ENCODE measurements around the gene C20orf96. TPM values are rescaled to one million over a fixed set of nuclear protein-coding genes. Genes with fewer than 3 reads are reported as not detected.
"Not testable (repeated sequence)": the region's sequence is repeated elsewhere in the genome, so short reads cannot be mapped to it uniquely, and the experiment has no call there.

The C20orf96 gene
- total and polyA plus RNA-seq, 2 experiments from 2014 or later, result 0.32 to 4.5 TPM

- DNase-seq, result peak; percentile 31
- Histone ChIP-seq H3K79me2 (ENCODE audit: insufficient read depth) (no peaks in the 10 kb centered on the region), H3K9me3 (ENCODE audit: low read depth) (no peaks in the 10 kb centered on the region), H4K20me1 (ENCODE audit: insufficient read depth) (no peaks in the 10 kb centered on the region), H3K9ac (no peak overlapping the region), H3F3A (ENCODE audit: insufficient read depth) (no peaks in the 10 kb centered on the region), H3K27ac (no peak overlapping the region), H3K27me3 (replicated peaks; ENCODE audit: insufficient read depth) (peaks cover 27% of the 10 kb centered on the region), H3K4me2 (ENCODE audit: unreplicated experiment) (no peak overlapping the region), H3K36me3 (ENCODE audit: low read depth) (no peaks in the 10 kb centered on the region), H3K4me1 (ENCODE audit: insufficient read depth) (no peaks in the 10 kb centered on the region), H3K4me3 (no peak overlapping the region), H3K9me2 (ENCODE audit: insufficient read depth) (no peaks in the 10 kb centered on the region), H2AFZ (no peak overlapping the region)
- TF ChIP-seq EZH2 (IDR thresholded peaks at IDR 0.05; ENCODE audit: insufficient read depth, poor library complexity, severe bottlenecking) (no peak), EZH2phosphoT487 (IDR thresholded peaks at IDR 0.05; ENCODE audit: insufficient read depth, low read depth) (no peak)
- WGBS, 2 experiments (ENCODE audit: low coverage in 1 of 2, low lambda C conversion rate in 2 of 2, missing lambda C conversion rate in 2 of 2), result 50 to 53% methylated on average over 8 of the region's 8 CpGs
- in situ Hi-C loops (cut with MboI), result no loop called here
Measured at GRCh38 chr20:258963-259362, 31.6 kb downstream of the C20orf96 start.

GRCh38 chr20:258269-258858 is 32.2 kb downstream of the C20orf96 start:
- 12 to 18% methylated on average over 4 of the region's 4 CpGs for WGBS, 2 experiments (ENCODE audit: low coverage in 1 of 2, low lambda C conversion rate in 2 of 2, missing lambda C conversion rate in 2 of 2)
- no peaks in the 10 kb centered on the region for H3K36me3 ChIP-seq (ENCODE audit: low read depth)
- no peaks in the 10 kb centered on the region for H3K4me1 ChIP-seq (ENCODE audit: insufficient read depth)
- no peaks in the 10 kb centered on the region for H3F3A ChIP-seq (ENCODE audit: insufficient read depth)
- H3K9me2 ChIP-seq (ENCODE audit: insufficient read depth), result no peaks in the 10 kb centered on the region
- in situ Hi-C loops (cut with MboI), result no loop called here
- H3K4me3 ChIP-seq, result no peak overlapping the region
- H3K27ac ChIP-seq, result no peak overlapping the region
- peaks cover 27% of the 10 kb centered on the region for H3K27me3 ChIP-seq (replicated peaks; ENCODE audit: insufficient read depth)
- H3K4me2 ChIP-seq (ENCODE audit: unreplicated experiment), result no peak overlapping the region
- no peak overlapping the region for H3K9ac ChIP-seq
- H3K79me2 ChIP-seq (ENCODE audit: insufficient read depth), result no peaks in the 10 kb centered on the region
- H2AFZ ChIP-seq, result no peak overlapping the region
- no peaks in the 10 kb centered on the region for H4K20me1 ChIP-seq (ENCODE audit: insufficient read depth)
- H3K9me3 ChIP-seq (ENCODE audit: low read depth), result no peaks in the 10 kb centered on the region
- no peak for DNase-seq
- TF ChIP-seq EZH2 (IDR thresholded peaks at IDR 0.05; ENCODE audit: insufficient read depth, poor library complexity, severe bottlenecking) (no peak), EZH2phosphoT487 (IDR thresholded peaks at IDR 0.05; ENCODE audit: insufficient read depth, low read depth) (no peak)

- Histone ChIP-seq H3K4me1 (ENCODE audit: insufficient read depth) (no peaks in the 10 kb centered on the region), H3K27ac (no peak within 1 kb of the TSS), H3K9ac (no peak within 1 kb of the TSS), H4K20me1 (ENCODE audit: insufficient read depth) (no peaks in the 10 kb centered on the region), H3K79me2 (ENCODE audit: insufficient read depth) (no peaks in the 10 kb centered on the region), H3K36me3 (ENCODE audit: low read depth) (no peaks in the 10 kb centered on the region), H3K9me2 (ENCODE audit: insufficient read depth) (no peaks in the 10 kb centered on the region), H3F3A (ENCODE audit: insufficient read depth) (no peaks in the 10 kb centered on the region), H3K4me2 (ENCODE audit: unreplicated experiment) (no peak within 1 kb of the TSS), H3K27me3 (replicated peaks; ENCODE audit: insufficient read depth) (peaks cover 20% of the 10 kb centered on the region), H3K9me3 (ENCODE audit: low read depth) (no peaks in the 10 kb centered on the region), H2AFZ (no peak within 1 kb of the TSS), H3K4me3 (no peak within 1 kb of the TSS)
- TF ChIP-seq EZH2phosphoT487 (IDR thresholded peaks at IDR 0.05; ENCODE audit: insufficient read depth, low read depth) (no peak), EZH2 (IDR thresholded peaks at IDR 0.05; ENCODE audit: insufficient read depth, poor library complexity, severe bottlenecking) (no peak)
- 36 to 50% methylated on average over 7 of the region's 7 CpGs for WGBS, 2 experiments (ENCODE audit: low coverage in 1 of 2, low lambda C conversion rate in 2 of 2, missing lambda C conversion rate in 2 of 2)
- in situ Hi-C loops (cut with MboI), result no loop called here
- DNase-seq, result no peak
Measured at GRCh38 chr20:257419-257818, 33.1 kb downstream of the C20orf96 start, which contains the start of gene DEFB132. Gene DEFB132, plus strand, starts transcription at chr20:257724. Its CDS starts 55 bp downstream, at chr20:257779.

- H3K9me3 ChIP-seq (ENCODE audit: low read depth); H3K4me2 ChIP-seq (ENCODE audit: unreplicated experiment); H4K20me1 ChIP-seq (ENCODE audit: insufficient read depth); H3K79me2 ChIP-seq (ENCODE audit: insufficient read depth); H3K9me2 ChIP-seq (ENCODE audit: insufficient read depth); H3K4me1 ChIP-seq (ENCODE audit: insufficient read depth); H3K9ac ChIP-seq; in situ Hi-C loops (cut with MboI); H3F3A ChIP-seq (ENCODE audit: insufficient read depth); H3K36me3 ChIP-seq (ENCODE audit: low read depth); H3K27ac ChIP-seq; H3K4me3 ChIP-seq; H3K27me3 ChIP-seq (replicated peaks; ENCODE audit: insufficient read depth); DNase-seq; H2AFZ ChIP-seq: not testable (repeated sequence)
- WGBS, 2 experiments (ENCODE audit: low coverage in 1 of 2, low lambda C conversion rate in 2 of 2, missing lambda C conversion rate in 2 of 2), result 15 to 19% methylated on average over 6 of the region's 6 CpGs
Measured at GRCh38 chr20:253447-253846, 37.1 kb downstream of the C20orf96 start.

- H3K9ac ChIP-seq, result no peak overlapping the region
- in situ Hi-C loops (cut with MboI), result no loop called here
- H3K4me1 ChIP-seq (ENCODE audit: insufficient read depth), result no peaks in the 10 kb centered on the region
- no peak for DNase-seq
- H3K4me3 ChIP-seq, result no peak overlapping the region
- 41 to 43% methylated on average over 2 of the region's 2 CpGs for WGBS, 2 experiments (ENCODE audit: low coverage in 1 of 2, low lambda C conversion rate in 2 of 2, missing lambda C conversion rate in 2 of 2)
- H3K79me2 ChIP-seq (ENCODE audit: insufficient read depth), result no peaks in the 10 kb centered on the region
- peaks cover 7% of the 10 kb centered on the region for H3K27me3 ChIP-seq (replicated peaks; ENCODE audit: insufficient read depth)
- H3K4me2 ChIP-seq (ENCODE audit: unreplicated experiment), result no peak overlapping the region
- H3K9me3 ChIP-seq (ENCODE audit: low read depth), result no peaks in the 10 kb centered on the region
- H4K20me1 ChIP-seq (ENCODE audit: insufficient read depth), result no peaks in the 10 kb centered on the region
- TF ChIP-seq EZH2 (IDR thresholded peaks at IDR 0.05; ENCODE audit: insufficient read depth, poor library complexity, severe bottlenecking) (no peak), EZH2phosphoT487 (IDR thresholded peaks at IDR 0.05; ENCODE audit: insufficient read depth, low read depth) (no peak)
- H2AFZ ChIP-seq, result no peak overlapping the region
- H3K9me2 ChIP-seq (ENCODE audit: insufficient read depth), result no peaks in the 10 kb centered on the region
- no peak overlapping the region for H3K27ac ChIP-seq
- no peaks in the 10 kb centered on the region for H3F3A ChIP-seq (ENCODE audit: insufficient read depth)
- H3K36me3 ChIP-seq (ENCODE audit: low read depth), result no peaks in the 10 kb centered on the region
Measured at GRCh38 chr20:252801-253200, 37.7 kb downstream of the C20orf96 start.

All from GM23248 (cell line).